Measurements from ENCODE around the gene SPAG5.

SPAG5 gene

DNA sequence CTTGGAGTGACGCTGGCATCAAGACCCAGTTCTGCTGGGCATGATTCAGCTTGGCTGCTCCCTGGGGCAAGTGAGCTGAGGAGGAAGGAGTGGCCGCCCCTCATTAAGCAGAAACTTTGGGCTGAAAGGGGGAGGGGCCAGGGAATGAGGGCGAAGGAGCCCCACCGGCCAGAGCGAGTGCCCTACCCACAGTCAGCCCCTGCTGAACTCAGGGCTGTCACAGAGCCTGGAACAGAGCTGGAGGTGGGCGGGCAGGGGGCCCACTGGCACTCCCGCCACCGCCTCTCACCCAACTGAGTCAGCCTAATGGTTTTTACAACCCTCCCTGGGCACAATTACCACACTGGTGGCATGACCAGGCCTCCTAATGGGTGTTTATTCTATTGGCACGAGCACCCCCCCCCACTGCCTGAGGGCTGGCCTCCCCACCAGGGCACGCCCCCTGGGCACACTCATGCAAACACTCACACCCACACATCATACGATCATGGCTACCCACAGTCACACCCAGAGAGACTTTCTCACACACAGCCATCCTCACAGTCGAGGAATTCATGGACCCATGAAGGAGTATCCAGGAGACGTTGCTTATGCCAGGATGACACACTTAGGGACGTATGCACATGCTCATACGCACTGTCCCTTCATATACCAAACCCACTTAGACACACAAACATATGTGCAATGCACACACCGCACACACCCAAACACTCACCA, 65.6 kb downstream of the SPAG5 start:
- no peaks in the 10 kb centered on the region for H3K36me3 ChIP-seq (ENCODE audit: insufficient read depth, low read length)
- no peaks in the 10 kb centered on the region for H3K9me2 ChIP-seq (replicated peaks; ENCODE audit: low read depth, low read length)
- H3K9me3 ChIP-seq (ENCODE audit: insufficient read depth, low read depth, low read length) = no peaks in the 10 kb centered on the region
- no peaks in the 10 kb centered on the region for H3K27me3 ChIP-seq (ENCODE audit: insufficient read depth, low read length, poor library complexity, severe bottlenecking)
- no peak overlapping the region for H3K4me3 ChIP-seq (ENCODE audit: low read length, poor library complexity, severe bottlenecking)
- no peaks in the 10 kb centered on the region for H3K4me1 ChIP-seq (ENCODE audit: insufficient read depth, low read length, poor library complexity, severe bottlenecking)
- H3K79me2 ChIP-seq (ENCODE audit: insufficient read depth, low read length) = no peaks in the 10 kb centered on the region
- H2AFZ ChIP-seq (ENCODE audit: low read length) = no peak overlapping the region
- H3K4me2 ChIP-seq (ENCODE audit: low read depth, low read length, poor library complexity, severe bottlenecking) = no peak overlapping the region
- H3F3A ChIP-seq (ENCODE audit: low read depth) = no peaks in the 10 kb centered on the region
- no peak for TF ChIP-seq EZH2phosphoT487 (IDR thresholded peaks at IDR 0.05; ENCODE audit: borderline replicate concordance)
- TF ChIP-seq, protein P1, sequence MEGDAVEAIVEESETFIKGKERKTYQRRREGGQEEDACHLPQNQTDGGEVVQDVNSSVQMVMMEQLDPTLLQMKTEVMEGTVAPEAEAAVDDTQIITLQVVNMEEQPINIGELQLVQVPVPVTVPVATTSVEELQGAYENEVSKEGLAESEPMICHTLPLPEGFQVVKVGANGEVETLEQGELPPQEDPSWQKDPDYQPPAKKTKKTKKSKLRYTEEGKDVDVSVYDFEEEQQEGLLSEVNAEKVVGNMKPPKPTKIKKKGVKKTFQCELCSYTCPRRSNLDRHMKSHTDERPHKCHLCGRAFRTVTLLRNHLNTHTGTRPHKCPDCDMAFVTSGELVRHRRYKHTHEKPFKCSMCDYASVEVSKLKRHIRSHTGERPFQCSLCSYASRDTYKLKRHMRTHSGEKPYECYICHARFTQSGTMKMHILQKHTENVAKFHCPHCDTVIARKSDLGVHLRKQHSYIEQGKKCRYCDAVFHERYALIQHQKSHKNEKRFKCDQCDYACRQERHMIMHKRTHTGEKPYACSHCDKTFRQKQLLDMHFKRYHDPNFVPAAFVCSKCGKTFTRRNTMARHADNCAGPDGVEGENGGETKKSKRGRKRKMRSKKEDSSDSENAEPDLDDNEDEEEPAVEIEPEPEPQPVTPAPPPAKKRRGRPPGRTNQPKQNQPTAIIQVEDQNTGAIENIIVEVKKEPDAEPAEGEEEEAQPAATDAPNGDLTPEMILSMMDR (conservative IDR thresholded peaks at IDR 0.05; ENCODE audit: low read length) = no peak
- no peaks in the 10 kb centered on the region for H4K20me1 ChIP-seq (ENCODE audit: insufficient read depth, low read length, poor library complexity, severe bottlenecking)
- no peak overlapping the region for H3K9ac ChIP-seq (ENCODE audit: low read depth, low read length, poor library complexity, severe bottlenecking)

DNA sequence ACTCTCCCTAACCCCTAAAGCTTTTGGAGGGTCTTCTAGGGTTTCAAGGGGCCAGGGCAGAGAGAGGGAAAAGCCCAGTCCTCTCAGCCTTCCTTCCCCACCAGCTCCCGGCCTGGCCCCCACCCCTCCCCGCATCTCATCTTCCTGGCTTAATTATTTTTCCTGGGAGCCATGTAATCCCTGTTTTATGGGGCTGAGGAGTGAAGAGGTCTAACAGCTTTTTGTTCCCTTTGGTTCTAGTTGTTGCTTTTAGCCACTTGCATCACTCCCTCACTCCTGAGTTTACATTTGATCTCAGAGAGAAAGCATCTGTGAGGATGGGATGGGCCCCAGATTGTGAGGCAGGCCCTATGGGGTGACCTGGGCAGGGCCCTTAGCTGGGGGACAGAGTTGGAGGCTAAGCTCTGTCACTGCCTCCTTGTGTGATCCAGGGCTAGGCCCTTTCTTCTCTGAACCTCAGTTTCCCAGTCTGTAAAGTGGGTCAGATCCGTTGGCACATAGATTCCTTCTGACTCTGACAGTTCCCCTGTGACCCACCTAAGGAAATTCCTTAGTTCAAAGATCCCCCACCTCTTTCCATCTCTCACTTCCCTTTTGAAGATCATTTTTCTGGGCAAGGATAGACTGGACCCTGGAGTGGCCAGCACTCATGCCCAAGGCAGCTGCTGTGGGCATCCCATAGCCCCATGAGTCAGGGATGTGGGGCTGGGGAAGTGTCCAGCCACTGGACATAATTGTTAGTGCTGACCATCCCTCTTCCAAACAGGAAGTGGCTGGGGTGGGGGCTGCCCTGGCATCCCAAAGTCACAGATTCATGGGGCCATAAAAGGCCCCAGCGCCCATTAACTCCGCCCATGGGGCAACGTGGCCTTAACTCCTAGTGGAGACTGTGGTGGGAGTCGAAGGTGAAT, 66.5 kb downstream of the SPAG5 start:
- no peaks in the 10 kb centered on the region for H3K27me3 ChIP-seq (ENCODE audit: insufficient read depth, low read length, poor library complexity, severe bottlenecking)
- no peaks in the 10 kb centered on the region for H4K20me1 ChIP-seq (ENCODE audit: insufficient read depth, low read length, poor library complexity, severe bottlenecking)
- H3F3A ChIP-seq (ENCODE audit: low read depth) = no peaks in the 10 kb centered on the region
- no peaks in the 10 kb centered on the region for H3K9me2 ChIP-seq (replicated peaks; ENCODE audit: low read depth, low read length)
- no peak overlapping the region for H3K4me3 ChIP-seq (ENCODE audit: low read length, poor library complexity, severe bottlenecking)
- TF ChIP-seq, protein P1 (conservative IDR thresholded peaks at IDR 0.05; ENCODE audit: low read length) = no peak
- TF ChIP-seq EZH2phosphoT487 (IDR thresholded peaks at IDR 0.05; ENCODE audit: borderline replicate concordance) = no peak
- H3K36me3 ChIP-seq (ENCODE audit: insufficient read depth, low read length) = no peaks in the 10 kb centered on the region
- H2AFZ ChIP-seq (ENCODE audit: low read length) = no peak overlapping the region
- no peak overlapping the region for H3K9ac ChIP-seq (ENCODE audit: low read depth, low read length, poor library complexity, severe bottlenecking)
- H3K79me2 ChIP-seq (ENCODE audit: insufficient read depth, low read length) = no peaks in the 10 kb centered on the region
- no peak overlapping the region for H3K4me2 ChIP-seq (ENCODE audit: low read depth, low read length, poor library complexity, severe bottlenecking)
- H3K9me3 ChIP-seq (ENCODE audit: insufficient read depth, low read depth, low read length) = no peaks in the 10 kb centered on the region
- H3K4me1 ChIP-seq (ENCODE audit: insufficient read depth, low read length, poor library complexity, severe bottlenecking) = no peaks in the 10 kb centered on the region

DNA sequence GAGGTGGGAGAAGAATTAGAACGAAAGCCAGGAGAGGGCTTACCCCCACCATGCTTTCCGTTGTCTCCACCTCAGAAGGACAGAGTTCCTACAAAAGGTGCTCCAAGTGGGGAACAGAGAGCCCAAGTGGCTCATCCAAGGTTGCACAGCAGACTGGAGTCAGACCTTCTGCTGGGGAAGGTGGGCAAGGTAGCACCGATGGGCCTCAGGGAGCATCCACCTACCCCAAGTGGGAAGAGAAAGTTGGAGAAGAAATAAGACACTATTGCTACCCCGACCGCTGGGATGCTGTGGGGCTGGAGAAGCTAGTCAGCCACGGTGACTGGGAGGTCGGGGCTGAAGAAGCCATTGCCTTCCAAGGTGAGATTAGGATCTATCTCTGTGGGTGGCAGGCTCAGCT, 67.9 kb downstream of the SPAG5 start:
- Histone ChIP-seq H3K4me2 (ENCODE audit: low read depth, low read length, poor library complexity, severe bottlenecking) (no peak overlapping the region), H3K9ac (ENCODE audit: low read depth, low read length, poor library complexity, severe bottlenecking) (no peak overlapping the region), H3K27me3 (ENCODE audit: insufficient read depth, low read length, poor library complexity, severe bottlenecking) (no peaks in the 10 kb centered on the region), H3K4me1 (ENCODE audit: insufficient read depth, low read length, poor library complexity, severe bottlenecking) (no peaks in the 10 kb centered on the region), H3K36me3 (ENCODE audit: insufficient read depth, low read length) (no peaks in the 10 kb centered on the region), H4K20me1 (ENCODE audit: insufficient read depth, low read length, poor library complexity, severe bottlenecking) (no peaks in the 10 kb centered on the region), H3F3A (ENCODE audit: low read depth) (no peaks in the 10 kb centered on the region), H3K9me2 (replicated peaks; ENCODE audit: low read depth, low read length) (no peaks in the 10 kb centered on the region), H3K4me3 (ENCODE audit: low read length, poor library complexity, severe bottlenecking) (no peak overlapping the region), H3K79me2 (ENCODE audit: insufficient read depth, low read length) (no peaks in the 10 kb centered on the region), H3K9me3 (ENCODE audit: insufficient read depth, low read depth, low read length) (no peaks in the 10 kb centered on the region), H2AFZ (ENCODE audit: low read length) (no peak overlapping the region)
- TF ChIP-seq, protein P1 (conservative IDR thresholded peaks at IDR 0.05; ENCODE audit: low read length) = no peak
